NCI-H82 treated with DMSO at 0.1 percent for 48 hours (cell line): ENCODE measurements around the gene SH3BP1.

ENCODE experiments used
- DNase-seq: peaks from one replicate; lab custom pipeline; 2025; ENCODE audit not compliant: unreplicated experiment; lab: John Stamatoyannopoulos, UW

The SH3BP1 gene

DNA sequence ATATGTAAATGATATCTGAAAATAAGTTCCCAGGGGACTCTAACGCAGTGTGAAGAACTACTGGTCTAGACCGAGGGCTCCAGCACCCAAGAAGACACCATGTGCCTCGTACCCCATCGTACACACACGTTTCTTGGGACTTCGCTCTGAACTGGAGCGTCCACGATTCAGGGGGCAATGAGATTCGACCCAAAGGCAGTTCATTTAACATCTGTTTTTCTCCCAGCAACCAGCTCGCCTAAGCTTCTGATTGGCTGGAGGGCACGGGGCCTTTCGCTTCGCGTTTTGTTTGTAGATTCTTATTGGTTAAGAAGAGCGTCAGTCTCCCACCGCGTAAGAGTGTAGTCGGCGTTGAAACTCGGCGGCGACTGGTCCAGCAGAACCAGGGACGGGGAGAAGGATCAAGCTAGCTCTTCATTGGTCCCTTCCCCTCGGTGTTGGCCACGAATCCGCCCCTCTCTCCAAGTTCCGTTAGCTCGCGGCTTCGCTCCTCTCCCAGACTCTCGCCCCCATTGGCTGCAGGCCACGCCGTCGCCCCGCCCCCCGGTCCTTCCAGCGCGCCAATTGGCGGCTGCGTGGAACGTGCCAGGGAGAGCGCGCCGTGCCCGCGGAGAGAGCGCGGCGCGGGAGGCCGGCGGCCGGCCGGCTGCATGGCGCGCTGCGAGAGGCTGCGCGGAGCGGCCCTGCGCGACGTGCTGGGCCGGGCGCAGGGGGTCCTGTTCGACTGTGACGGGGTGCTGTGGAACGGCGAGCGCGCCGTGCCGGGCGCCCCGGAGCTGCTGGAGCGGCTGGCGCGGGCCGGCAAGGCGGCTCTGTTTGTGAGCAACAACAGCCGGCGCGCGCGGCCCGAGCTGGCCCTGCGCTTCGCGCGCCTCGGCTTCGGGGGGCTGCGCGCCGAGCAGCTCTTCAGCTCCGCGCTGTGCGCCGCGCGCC lies 18.9 kb downstream of the SH3BP1 start, which contains the start of gene PDXP:
TSS of gene PDXP (plus strand) at position 591 of the 933 bp plus-strand sequence. CDS start at position 651, 60 bp downstream.
- peak; percentile 96 for DNase-seq

- no peak for DNase-seq
Measured at GRCh38 chr22:37659066-37659896, 19.8 kb downstream of the SH3BP1 start.

DNA sequence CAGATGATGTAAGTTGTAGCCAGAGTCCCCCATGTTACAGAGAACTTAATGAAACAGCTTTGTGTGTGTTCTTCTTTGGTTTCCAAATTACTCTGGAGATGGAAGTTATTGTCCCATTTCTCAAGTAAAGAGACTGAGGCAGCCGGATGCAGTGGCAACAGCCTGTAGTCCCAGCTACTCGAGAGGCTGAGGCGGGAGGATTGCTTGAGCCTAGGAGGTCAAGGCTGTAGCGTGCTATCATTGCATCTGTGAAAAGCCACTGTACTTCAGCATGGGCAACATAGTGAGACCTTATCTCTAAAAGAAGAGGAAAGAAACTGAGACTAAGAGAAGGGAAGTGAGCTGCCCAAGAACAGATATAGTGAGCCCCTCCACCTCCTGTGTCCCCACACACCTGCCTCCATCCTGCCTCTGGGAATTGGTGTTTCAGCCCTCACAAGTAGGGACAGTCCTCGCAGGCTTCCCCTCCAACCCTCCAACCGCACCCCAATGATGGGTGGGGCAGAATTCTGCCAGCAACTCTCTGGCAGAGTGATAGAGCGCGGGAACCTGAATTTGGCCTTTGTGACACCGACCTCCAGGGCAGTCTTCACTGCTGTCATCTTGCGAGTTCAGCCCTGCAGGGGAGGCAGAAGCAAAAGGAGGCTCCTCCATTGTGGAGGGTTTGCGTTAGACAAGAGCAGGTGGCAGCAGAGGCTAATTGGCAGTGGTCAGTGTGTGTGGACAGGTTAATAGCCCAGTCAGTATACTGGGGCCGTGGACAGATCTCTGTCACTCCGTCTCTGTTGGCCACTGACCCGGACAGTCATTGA lies 20.6 kb downstream of the SH3BP1 start:
- DNase-seq: no peak

DNA sequence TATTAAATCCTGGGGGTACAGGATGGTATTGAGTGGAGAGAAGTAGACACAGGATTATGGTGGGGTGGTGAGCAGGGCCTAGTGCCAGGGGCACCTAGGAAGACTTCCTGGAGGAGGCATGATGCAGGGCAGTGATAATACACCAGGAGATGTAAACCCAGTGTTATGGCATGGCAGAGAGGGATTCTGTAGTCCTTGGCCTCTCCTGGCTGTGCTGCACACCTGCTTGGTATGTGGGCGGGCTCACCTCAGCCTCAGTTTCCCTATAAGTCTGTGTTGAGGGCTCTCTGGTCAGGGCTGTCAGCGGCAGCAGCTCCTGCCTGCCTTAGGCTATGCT lies 21.2 kb downstream of the SH3BP1 start:
- no peak for DNase-seq

- peak; percentile 20 for DNase-seq
Measured at GRCh38 chr22:37661160-37661924, 21.9 kb downstream of the SH3BP1 start.

GRCh38 chr22:37662039-37662438 lies 22.6 kb downstream of the SH3BP1 start:
- no peak for DNase-seq

- no peak for DNase-seq
Measured at GRCh38 chr22:37663521-37664140, 24.2 kb downstream of the SH3BP1 start.

DNA sequence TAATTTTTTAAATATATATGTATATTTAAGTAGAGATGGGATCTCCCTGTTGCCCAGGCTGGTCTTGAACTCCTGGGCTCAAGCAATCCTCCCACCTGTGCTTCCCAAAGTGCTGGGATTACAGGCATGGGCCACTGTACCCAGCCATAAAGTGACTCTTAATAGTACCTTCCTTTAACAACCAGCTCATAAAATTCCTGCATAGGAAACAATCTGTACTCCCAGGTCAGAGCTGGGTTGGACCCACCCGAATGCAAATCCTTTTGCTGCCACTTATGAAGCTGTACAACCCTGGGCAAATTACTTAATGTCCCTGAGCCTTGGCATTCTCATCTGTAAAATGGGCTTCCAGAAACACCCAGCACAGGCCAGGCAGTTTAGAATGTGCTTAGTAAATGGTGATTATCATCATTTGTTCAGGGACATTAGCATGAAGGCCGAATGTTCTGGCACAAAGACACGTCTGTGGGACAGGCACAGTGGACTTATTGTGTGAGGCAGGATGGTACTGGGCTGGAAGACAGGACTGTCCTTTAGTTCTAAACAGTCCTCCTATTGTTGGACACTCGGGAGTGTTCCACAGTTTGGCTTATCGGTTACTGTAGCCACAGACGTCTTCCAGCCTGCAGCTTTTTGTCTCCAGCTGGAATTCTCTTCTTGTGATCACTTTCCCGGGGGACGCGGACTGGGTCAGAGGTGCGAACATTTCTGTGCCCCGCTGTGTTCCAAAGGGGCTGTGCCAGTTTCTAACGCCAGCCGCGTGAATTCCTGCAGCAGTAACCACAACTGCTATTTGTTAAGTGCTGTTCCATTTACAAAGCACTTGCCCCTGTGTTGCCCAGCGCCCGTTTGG lies 25.0 kb downstream of the SH3BP1 start:
- DNase-seq: no peak

DNA sequence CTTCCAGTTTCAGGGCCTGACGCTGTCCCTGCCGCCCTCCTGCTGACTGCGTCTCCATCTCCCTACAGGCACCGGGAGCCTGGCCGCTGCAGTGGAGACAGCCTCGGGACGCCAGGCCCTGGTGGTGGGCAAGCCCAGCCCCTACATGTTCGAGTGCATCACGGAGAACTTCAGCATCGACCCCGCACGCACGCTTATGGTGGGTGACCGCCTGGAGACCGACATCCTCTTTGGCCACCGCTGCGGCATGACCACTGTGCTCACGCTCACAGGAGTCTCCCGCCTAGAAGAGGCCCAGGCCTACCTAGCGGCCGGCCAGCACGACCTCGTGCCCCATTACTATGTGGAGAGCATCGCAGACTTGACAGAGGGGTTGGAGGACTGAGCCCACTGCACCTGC lies 26.0 kb downstream of the SH3BP1 start:
- DNase-seq: no peak

DNA sequence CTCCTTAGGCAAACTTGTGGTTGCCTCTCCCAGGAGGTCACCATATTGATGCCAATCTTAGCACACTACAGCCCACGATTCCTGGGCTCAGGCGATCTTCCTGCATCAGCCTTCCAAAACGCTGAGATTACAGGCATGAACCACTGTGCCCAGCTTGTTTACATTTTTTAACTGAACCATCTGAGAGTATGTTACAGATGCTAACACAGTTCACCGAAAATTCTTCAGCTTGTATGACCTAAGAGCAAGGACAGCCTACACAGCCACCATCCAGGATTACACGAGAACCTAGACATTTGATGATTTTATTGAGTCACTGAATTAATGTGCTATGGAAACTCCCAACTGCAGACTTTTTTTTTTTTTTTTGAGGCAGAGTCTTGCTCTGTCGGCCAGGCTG lies 30.1 kb downstream of the SH3BP1 start:
- no peak for DNase-seq

DNA sequence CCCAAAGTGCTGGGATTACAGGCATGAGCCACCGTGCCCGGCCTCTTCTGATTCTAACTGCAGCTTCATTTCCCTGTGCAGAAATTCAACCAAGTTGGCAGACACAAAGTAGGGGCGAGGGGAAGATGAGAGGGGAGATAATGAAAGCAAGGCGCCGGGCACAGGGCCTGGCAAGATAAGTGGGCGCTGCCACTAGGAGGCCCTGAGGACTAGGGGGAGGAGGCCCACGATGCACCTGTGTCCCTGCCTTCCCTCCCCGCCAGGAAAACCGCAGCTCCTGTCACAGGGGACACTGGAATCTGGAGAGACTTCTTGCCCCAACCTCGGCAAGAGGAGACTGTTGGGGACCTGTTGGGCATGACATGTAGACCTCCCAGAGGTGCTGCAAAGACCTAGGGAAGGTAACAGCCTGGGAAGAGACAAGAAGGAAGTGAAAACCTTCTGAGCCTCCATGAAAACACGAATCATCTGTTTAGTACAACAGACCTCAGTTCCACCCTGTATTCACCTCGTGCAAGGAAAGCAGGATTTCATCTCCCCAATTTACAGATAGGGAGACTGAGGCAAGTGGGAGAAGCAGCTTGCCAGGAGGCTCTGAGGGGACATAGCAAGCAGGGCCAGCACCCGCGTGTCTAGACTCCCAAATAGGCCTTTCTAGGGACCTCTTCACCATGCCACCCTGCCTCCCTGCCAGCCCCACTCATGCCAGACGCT lies 32.9 kb downstream of the SH3BP1 start:
- no peak for DNase-seq

DNA sequence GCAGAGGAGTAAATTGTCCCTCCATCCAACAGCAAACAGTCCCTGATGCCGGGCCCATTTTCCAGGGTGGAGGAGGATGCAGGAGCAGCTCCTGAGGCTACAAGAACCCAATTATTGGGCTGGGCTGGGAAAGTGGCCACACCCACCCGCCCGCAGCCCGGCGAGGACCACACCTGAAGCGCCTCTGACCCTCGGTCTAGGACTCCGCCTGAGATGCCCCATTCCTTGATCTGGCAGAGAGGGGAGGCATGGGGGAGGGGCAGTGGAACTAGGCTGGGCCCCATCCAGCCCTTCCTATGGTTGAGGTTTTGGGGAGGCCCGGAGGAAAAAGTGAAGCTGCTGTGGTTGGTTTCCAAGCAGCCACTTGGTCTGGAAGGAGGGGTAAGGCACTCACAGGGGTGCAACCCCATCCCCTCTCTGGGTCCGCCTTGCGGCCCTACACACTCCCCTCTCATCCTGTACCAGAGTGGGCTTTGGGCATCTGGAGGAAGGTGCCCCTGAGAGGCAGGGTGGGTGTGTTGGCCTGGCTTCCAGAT lies 33.5 kb downstream of the SH3BP1 start:
- no peak for DNase-seq

GRCh38 chr22:37674248-37674647 lies 34.8 kb downstream of the SH3BP1 start:
- no peak for DNase-seq

DNA sequence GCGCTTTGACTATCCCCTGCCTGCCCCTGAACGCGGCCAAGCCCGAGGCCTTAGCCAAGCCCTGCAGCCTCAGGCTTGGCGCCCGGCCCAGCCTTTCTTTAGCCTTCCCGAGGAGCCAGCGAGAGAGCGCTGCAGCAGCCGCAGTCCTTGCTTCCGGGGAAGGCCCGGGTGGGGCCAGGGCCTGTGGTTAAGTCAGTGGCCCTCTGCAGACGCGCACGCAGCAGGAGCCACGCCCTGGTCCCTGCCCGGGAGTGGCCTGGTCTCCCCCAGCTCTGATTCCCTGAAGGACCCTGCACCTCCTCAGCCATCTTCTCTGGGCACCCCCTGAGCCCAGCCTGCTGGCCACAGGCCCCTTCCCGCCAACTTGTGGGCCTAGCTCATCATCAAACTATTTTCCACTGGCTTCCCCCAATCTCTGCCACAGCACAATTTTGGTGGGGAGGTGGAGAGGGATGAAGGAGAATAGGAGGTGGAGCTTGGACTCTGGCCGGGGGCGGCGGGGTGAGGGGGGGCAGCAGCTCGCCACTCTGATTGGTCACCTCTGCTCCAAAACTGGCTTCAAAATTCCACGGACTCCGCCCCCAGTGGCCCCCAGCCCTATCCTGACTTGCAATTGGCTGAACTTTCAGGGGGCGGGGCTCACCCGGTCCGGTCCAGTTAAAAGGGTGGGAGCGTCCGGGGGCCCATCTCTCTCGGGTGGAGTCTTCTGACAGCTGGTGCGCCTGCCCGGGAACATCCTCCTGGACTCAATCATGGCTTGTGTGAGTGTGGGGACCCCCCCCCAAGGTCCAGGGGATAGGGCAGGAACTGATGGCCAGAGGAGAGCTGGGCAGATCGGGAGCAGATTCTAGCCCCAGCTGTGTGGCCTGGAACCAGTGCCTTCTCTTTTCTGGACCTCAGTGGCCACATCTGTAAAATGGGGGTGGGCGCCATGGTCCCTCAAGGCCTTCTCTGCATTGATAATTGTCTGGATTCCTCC lies 35.8 kb downstream of the SH3BP1 start, which contains the start of gene LGALS1:
TSS of gene LGALS1 (plus strand) at position 686 of the 979 bp plus-strand sequence. CDS start at position 753, 67 bp downstream.
- peak; percentile 17 for DNase-seq

DNA sequence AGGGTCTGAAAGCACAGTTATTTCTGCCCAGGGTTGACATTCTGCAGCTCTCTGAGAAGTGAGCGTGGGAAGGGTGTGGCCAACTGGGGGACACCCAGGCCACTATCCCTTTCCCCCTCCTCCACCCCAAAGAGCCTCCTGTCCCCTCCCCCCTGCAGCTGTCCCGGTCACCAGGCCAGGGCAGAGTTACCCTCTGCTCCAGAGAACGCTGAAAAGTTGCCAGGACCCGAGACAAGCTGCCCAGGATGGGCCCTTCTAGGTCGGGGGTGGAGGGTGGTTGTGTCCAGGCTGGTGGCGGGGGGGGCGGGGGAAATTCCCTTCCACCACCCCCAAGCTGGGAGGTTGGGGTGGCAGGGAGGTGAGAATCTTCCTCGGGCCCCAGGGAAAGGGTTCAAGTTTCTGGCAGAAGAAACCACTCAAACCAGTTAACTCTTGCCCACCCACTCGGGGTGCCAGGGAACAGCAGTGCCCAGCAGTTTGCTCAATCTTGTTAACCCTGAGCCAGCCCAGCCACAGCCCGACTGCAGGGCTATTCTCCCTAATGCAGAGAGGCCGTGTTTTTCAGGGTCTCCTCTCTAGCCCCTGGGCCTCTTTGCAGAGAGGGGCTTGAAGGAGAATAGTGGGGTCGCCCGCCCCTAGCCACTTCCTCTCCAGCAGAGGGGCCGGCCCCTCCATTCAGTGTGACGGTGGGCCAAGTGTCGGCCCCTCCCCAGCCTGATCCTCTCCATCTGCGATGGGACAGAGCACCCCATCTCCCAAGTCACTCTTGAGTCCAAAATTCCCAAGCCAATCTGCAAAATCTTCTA lies 36.7 kb downstream of the SH3BP1 start:
- no peak for DNase-seq
